Measurements from ENCODE around the gene RUNX2.

DNA sequence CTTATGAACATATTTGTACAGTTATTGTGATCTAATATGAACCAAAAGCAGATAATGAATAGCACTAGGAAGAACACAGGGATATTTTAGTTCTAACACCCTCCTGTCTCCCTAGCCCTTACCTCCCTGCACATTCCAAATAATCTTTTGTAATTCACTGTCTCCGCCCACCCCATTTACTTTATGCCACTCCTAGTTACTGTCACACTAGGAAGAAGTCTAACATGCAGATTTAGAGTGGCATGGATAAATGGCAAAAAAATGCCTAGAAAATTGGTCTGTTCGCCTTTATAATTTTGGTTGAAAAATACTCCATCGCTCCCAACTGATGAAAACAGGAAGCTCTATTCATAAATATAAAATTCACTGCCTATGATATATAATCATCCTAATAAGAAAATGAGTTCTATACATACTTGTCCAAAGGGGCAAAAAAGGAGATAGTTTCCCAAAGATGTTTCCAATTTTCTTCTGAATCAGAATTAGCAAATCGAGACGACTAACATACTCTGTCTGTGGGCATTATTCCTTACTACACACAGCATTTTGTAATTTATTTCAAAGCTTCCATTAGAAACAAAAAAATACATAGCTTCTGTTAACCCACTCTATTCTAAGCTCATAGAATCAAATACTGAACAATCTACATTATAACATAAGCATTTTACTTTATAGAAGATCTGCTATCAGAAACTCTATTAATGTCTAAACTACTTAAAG lies 1.3 kb upstream of the RUNX2 start:
- TF ChIP-seq, protein P1, sequence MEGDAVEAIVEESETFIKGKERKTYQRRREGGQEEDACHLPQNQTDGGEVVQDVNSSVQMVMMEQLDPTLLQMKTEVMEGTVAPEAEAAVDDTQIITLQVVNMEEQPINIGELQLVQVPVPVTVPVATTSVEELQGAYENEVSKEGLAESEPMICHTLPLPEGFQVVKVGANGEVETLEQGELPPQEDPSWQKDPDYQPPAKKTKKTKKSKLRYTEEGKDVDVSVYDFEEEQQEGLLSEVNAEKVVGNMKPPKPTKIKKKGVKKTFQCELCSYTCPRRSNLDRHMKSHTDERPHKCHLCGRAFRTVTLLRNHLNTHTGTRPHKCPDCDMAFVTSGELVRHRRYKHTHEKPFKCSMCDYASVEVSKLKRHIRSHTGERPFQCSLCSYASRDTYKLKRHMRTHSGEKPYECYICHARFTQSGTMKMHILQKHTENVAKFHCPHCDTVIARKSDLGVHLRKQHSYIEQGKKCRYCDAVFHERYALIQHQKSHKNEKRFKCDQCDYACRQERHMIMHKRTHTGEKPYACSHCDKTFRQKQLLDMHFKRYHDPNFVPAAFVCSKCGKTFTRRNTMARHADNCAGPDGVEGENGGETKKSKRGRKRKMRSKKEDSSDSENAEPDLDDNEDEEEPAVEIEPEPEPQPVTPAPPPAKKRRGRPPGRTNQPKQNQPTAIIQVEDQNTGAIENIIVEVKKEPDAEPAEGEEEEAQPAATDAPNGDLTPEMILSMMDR (IDR thresholded peaks at IDR 0.05), result no peak
- no peak for TF ChIP-seq POLR2A (IDR thresholded peaks at IDR 0.05)
